Measurements from ENCODE around the gene MOSPD3. TPM values are rescaled to one million over a fixed set of nuclear protein-coding genes. Genes with fewer than 3 reads are reported as not detected.
A peak's percentile ranks its signal among the peaks of the same experiment; 100 is the strongest.

The MOSPD3 gene
- total and polyA plus RNA-seq, 10 of the 15 experiments (the other 5 are each of a cell fraction or from before 2014, with no cell fraction given) = 0.61 to 13.6 (median 4.1) TPM

DNA sequence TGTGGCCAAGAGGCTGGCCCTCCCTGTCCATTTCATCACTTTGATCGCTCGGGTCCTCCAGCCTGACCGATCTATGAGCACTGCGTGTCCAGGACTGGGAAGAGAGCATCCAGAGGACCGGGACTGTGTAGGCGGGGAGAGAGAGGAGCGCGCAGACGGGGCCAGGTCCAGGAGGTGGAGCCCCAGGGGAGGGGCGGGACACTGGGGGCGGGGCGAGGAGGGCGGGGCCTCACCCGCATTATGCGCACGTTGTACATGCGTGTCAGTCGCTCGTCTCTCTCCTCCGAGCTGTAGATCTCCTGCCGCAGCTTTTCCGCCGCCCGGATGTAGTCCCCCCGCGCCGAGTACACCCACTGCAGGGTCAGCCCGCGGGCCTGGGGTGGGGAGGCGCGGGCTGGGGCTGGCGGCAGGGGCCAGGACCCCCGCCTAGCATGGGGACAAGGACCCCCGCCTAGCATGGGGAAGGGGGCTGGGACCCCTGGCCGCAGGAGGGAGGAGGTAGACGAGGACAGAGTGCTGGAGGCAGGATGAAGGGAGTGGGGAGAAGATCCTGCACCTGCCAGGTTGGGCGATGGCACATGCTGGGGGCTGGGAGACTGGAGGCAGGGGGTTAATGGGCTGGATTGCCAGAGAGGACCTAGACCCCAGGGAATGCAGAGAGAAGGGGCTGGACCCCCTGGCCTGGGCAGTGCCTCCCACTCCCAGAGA lies 14.3 kb downstream of the MOSPD3 start:
- Histone ChIP-seq H3K4me1 (ENCODE audit: control insufficient read depth, insufficient read depth, low read length) (peaks cover 7% of the 10 kb centered on the region), H3K27me3 (replicated peaks in 1 of 2; ENCODE audit: control insufficient read depth in 2 of 2, insufficient read depth in 2 of 2, low read length in 1 of 2) (no peaks in the 10 kb centered on the region; a peak in 1 of 4 replicates), H4K20me1 (ENCODE audit: control insufficient read depth, insufficient read depth) (no peaks in the 10 kb centered on the region), H3K27ac (ENCODE audit: control insufficient read depth, insufficient read depth) (peak overlapping the region; percentile 55; the same call in 1 of the 2 replicates), H2AFZ (ENCODE audit: control insufficient read depth, low read depth, low read length) (peak overlapping the region; percentile 81), H3K4me3 (peak overlapping the region; percentile 74), H3K9me3 (replicated peaks; ENCODE audit: control insufficient read depth, insufficient read depth, low read length) (no peaks in the 10 kb centered on the region), H3K4me2 (ENCODE audit: control insufficient read depth, insufficient read depth) (peak overlapping the region; percentile 48), H3K36me3 (ENCODE audit: control insufficient read depth in 2 of 2, insufficient read depth in 2 of 2, low read length in 1 of 2) (no peaks in the 10 kb centered on the region), H3K79me2 (ENCODE audit: control insufficient read depth, insufficient read depth, low read length) (no peaks in the 10 kb centered on the region), H3K9ac (ENCODE audit: control insufficient read depth, insufficient read depth, low read length) (peak overlapping the region; percentile 54; the same call in 1 of the 2 replicates)
- intact Hi-C loops (cut with micrococcal nuclease; ENCODE audit: unreplicated experiment) = no loop called here
- SMC1A ChIA-PET (ENCODE audit: uncharacterized antibody, unreplicated experiment) = interaction anchor here (2.1 kb wide), 1 partner anchor 14 kb away, joined by 6 read pairs; the partner anchor contains the start of gene MOSPD3
- CTCF ChIA-PET = interaction anchor here (0.9 kb wide), 1 partner anchor 79 kb away, joined by 4 read pairs; the partner anchor contains the start of gene POP7
- in situ Hi-C loops (cut with MboI) = no loop called here
- TF ChIP-seq, protein P1, sequence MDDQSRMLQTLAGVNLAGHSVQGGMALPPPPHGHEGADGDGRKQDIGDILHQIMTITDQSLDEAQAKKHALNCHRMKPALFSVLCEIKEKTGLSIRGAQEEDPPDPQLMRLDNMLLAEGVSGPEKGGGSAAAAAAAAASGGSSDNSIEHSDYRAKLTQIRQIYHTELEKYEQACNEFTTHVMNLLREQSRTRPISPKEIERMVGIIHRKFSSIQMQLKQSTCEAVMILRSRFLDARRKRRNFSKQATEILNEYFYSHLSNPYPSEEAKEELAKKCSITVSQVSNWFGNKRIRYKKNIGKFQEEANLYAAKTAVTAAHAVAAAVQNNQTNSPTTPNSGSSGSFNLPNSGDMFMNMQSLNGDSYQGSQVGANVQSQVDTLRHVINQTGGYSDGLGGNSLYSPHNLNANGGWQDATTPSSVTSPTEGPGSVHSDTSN (IDR thresholded peaks at IDR 0.05; ENCODE audit: insufficient replicate concordance, low read depth, low read length) = no peak
- TF ChIP-seq CBFB (IDR thresholded peaks at IDR 0.05; ENCODE audit: low read depth) (no peak), SUZ12 (IDR thresholded peaks at IDR 0.05; ENCODE audit: unreplicated experiment) (no peak), CREM (IDR thresholded peaks at IDR 0.05; ENCODE audit: low read depth) (0 out of 2 replicates have a peak, but pooled peaks have one; percentile 21), BHLHE40 (IDR thresholded peaks at IDR 0.05; ENCODE audit: borderline replicate concordance in 1 of 2, low read depth in 2 of 2, low read length in 1 of 2) (peak in 1 of 2 experiments; percentile 9; a peak in 1 of 4 replicates), NFYA (IDR thresholded peaks at IDR 0.05; ENCODE audit: borderline replicate concordance, low read depth, low read length) (no peak), POU2F2 (IDR thresholded peaks at IDR 0.05; ENCODE audit: borderline replicate concordance, low read depth, low read length) (peak; percentile 68; the same call in 2 of the 3 replicates), TAF1 (IDR thresholded peaks at IDR 0.05; ENCODE audit: borderline replicate concordance, low read depth, low read length) (peak; percentile 64; the same call in 1 of the 2 replicates), ZNF622 (IDR thresholded peaks at IDR 0.05) (no peak), CREB1 (IDR thresholded peaks at IDR 0.05; ENCODE audit: low read depth) (peak; percentile 59), POLR2A (IDR thresholded peaks at IDR 0.05; ENCODE audit: low read depth, low read length) (peak; percentile 80), EGR1 (IDR thresholded peaks at IDR 0.05; ENCODE audit: borderline replicate concordance in 1 of 2, low read depth in 2 of 2, low read length in 2 of 2) (peak in 1 of 2 experiments; percentile 76; a peak in 2 of 3 replicates)
- POLR2A ChIA-PET = no interaction called here
- ATAC-seq (peak; percentile 98), FAIRE-seq (peak; percentile 78), DNase-seq (ENCODE audit: low read depth, low spot score) (peak; percentile 32)
- WGBS (ENCODE audit: insufficient coverage, insufficient replicate concordance, low lambda C conversion rate, missing lambda C conversion rate) = 5% methylated on average over 18 of the region's 37 CpGs
- BruUV-seq (replicated peaks) = no TSS peak
- RAD21 ChIA-PET (ENCODE audit: unreplicated experiment) = no interaction called here
